DND-41 (cell line): ENCODE results near the gene GPNMB.

Experiments
- ATAC-seq: fragments of 200-7000 bp; cut with Tn5 transposase; 3 replicates; pipeline ENCODE4 v1.9.1; 2021; ENCODE audit warnings: low read depth; ENCODE audit not compliant: insufficient read depth
- DNase-seq: peaks from one replicate; pipeline ENCODE4 v3.0.0-alpha.2; 2020
- H2AFZ ChIP-seq: 2 replicates; pipeline ENCODE4 v1.6.0; 2012; ENCODE audit warnings: low read depth, low read length
- H3K27ac ChIP-seq: 2 replicates; pipeline ENCODE4 v1.5.1; 2012; ENCODE audit warnings: low read length, inconsistent platforms
- H3K27me3 ChIP-seq: fragments of 200-600 bp; sonication (generic); 2 replicates; pipeline ENCODE4 v1.6.0; 2012; ENCODE audit warnings: low read length, mild to moderate bottlenecking, inconsistent platforms; ENCODE audit not compliant: insufficient read depth, poor library complexity
- H3K36me3 ChIP-seq: 2 replicates; pipeline ENCODE4 v1.5.1; 2012; ENCODE audit warnings: low read length, inconsistent platforms; ENCODE audit not compliant: insufficient read depth
- H3K4me1 ChIP-seq: 2 replicates; pipeline ENCODE4 v1.5.1; 2012; ENCODE audit warnings: mild to moderate bottlenecking, low read length; ENCODE audit not compliant: insufficient read depth
- H3K4me2 ChIP-seq: 2 replicates; pipeline ENCODE4 v1.6.0; 2012; ENCODE audit warnings: mild to moderate bottlenecking, moderate library complexity, low read length, inconsistent platforms; ENCODE audit not compliant: insufficient read depth
- H3K4me3 ChIP-seq, 2 experiments: fragments of 200-600 bp in 1 of 2; shearing (Covaris generic) in 1 of 2; 2 replicates each; pipeline ENCODE4 v1.5.1; 2012 to 2016; ENCODE audit warnings: inconsistent platforms in 2 of 2, low read length in 2 of 2, mild to moderate bottlenecking in 2 of 2, low read depth in 1 of 2, moderate library complexity in 1 of 2
- H3K79me2 ChIP-seq: 2 replicates; pipeline ENCODE4 v1.6.0; 2012; ENCODE audit warnings: low read length, inconsistent platforms; ENCODE audit not compliant: insufficient read depth
- H3K9ac ChIP-seq: 2 replicates; pipeline ENCODE4 v1.6.0; 2012; ENCODE audit warnings: low read depth, mild to moderate bottlenecking, inconsistent platforms, low read length, moderate library complexity
- H3K9me3 ChIP-seq: 2 replicates; pipeline ENCODE4 v1.5.1; 2012; ENCODE audit warnings: low read length, moderate library complexity, mild to moderate bottlenecking, inconsistent platforms; ENCODE audit not compliant: insufficient read depth, severe bottlenecking
- H4K20me1 ChIP-seq: 2 replicates; pipeline ENCODE4 v1.6.0; 2012; ENCODE audit warnings: low read length; ENCODE audit not compliant: insufficient read depth
- EZH2 ChIP-seq: IDR thresholded peaks from 3 replicates; pipeline ENCODE4 v1.6.1; 2012; ENCODE audit warnings: borderline replicate concordance, low read depth, mild to moderate bottlenecking, moderate library complexity, low read length, inconsistent platforms; ENCODE audit not compliant: severe bottlenecking
- TF ChIP-seq, protein P1 (sequence below): IDR thresholded peaks from 2 replicates; pipeline ENCODE4 v1.5.1; 2012; ENCODE audit warnings: borderline replicate concordance, low read length, moderate library complexity, mild to moderate bottlenecking; ENCODE audit not compliant: poor library complexity, severe bottlenecking; ENCODE audit errors: extremely low read depth

GPNMB gene

DNA sequence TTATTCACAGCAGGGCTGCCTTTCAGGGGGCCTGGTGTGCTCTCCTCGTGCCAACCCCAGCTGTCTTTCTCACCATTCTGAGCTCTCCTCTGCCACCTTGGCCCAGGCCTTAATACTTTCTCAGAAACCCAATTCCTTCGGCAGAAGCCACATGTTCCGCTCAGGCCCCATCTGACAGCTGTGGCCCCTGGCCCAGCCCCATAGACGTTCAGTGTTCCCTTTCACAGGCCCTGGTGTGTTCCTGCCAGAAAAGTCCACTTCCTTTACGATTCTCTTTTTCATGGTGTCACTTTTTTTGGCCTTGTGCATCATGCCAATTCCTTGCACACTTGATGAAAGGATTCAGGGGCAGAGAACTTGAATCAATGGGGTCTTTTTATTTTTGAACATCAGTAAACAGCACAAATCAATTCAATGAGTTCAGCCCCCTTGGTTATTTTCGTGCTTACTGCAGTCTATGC, 15.9 kb upstream of the GPNMB start:
- DNase-seq (no peak), ATAC-seq (no peak)
- no peaks in the 10 kb centered on the region for H3K79me2 ChIP-seq
- TF ChIP-seq, protein P1, sequence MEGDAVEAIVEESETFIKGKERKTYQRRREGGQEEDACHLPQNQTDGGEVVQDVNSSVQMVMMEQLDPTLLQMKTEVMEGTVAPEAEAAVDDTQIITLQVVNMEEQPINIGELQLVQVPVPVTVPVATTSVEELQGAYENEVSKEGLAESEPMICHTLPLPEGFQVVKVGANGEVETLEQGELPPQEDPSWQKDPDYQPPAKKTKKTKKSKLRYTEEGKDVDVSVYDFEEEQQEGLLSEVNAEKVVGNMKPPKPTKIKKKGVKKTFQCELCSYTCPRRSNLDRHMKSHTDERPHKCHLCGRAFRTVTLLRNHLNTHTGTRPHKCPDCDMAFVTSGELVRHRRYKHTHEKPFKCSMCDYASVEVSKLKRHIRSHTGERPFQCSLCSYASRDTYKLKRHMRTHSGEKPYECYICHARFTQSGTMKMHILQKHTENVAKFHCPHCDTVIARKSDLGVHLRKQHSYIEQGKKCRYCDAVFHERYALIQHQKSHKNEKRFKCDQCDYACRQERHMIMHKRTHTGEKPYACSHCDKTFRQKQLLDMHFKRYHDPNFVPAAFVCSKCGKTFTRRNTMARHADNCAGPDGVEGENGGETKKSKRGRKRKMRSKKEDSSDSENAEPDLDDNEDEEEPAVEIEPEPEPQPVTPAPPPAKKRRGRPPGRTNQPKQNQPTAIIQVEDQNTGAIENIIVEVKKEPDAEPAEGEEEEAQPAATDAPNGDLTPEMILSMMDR = no peak
- TF ChIP-seq EZH2 = no peak
- no peaks in the 10 kb centered on the region for H4K20me1 ChIP-seq
- H3K4me1 ChIP-seq = no peaks in the 10 kb centered on the region
- no peak overlapping the region for H3K4me3 ChIP-seq
- no peaks in the 10 kb centered on the region for H3K36me3 ChIP-seq
- H3K4me2 ChIP-seq = no peak overlapping the region
- no peak overlapping the region for H2AFZ ChIP-seq
- H3K9me3 ChIP-seq = no peaks in the 10 kb centered on the region
- no peaks in the 10 kb centered on the region for H3K27me3 ChIP-seq
- H3K9ac ChIP-seq = no peak overlapping the region
- H3K27ac ChIP-seq = no peak overlapping the region

DNA sequence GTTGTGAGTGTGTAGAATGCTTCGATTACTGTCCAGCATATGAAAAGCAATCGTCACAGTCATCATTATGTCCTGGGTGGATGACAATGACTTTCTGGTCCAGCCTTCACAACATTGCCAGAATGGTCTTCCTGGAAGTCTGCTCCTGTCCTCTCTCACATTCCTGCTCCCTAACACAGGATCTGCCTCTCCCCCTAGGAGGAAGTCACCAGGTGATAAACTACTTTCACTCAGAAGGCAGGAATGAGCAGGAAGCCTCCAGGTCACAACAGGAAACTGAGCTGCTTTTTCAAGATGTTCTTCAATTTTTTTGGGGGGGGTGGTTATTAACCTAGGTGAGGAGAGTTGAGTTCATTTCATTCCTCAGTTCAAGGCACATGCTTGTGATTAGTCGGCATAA, 13.6 kb upstream of the GPNMB start:
- no peak overlapping the region for H3K4me2 ChIP-seq
- H3K27ac ChIP-seq = no peak overlapping the region
- ATAC-seq (no peak), DNase-seq (no peak)
- H3K9ac ChIP-seq = no peak overlapping the region
- no peaks in the 10 kb centered on the region for H3K36me3 ChIP-seq
- H3K27me3 ChIP-seq = peaks cover 3% of the 10 kb centered on the region
- no peaks in the 10 kb centered on the region for H3K9me3 ChIP-seq
- no peaks in the 10 kb centered on the region for H3K4me1 ChIP-seq
- TF ChIP-seq, protein P1 = no peak
- H3K79me2 ChIP-seq = no peaks in the 10 kb centered on the region
- H2AFZ ChIP-seq = no peak overlapping the region
- no peaks in the 10 kb centered on the region for H4K20me1 ChIP-seq
- H3K4me3 ChIP-seq = no peak overlapping the region

DNA sequence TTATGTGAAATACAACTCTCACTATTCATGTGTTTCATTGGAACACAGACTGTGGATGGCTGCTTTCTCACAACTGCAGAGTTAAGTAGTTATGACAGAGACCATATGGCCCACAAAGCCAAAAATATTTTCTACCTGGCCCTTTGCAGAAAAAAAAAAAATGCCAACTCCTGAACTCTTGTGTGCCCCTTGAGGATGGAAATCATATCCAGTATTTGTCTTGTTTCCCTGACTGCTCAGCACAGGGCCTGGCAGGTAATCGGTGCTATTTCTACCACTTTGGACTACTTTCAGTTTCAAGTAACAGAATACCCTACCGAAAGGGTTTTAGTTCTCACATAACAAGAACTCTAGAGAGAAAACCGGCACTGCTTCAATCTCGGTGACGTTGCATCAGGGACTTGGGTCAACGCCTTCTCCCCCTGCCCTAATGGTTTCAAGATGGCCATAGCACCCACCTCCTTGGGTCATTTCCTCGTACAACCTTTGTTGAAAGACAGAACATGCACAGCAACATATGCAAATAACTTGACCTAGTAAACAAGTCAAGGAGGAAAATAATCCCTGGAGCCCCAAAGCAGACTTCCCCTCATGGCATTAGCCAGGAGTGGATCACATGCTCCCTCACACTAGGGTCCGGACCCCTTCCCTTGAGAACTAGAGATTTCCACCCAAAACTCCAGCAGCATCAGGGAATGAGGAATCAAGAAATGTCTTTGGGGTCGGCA, 11.8 kb upstream of the GPNMB start:
- no peaks in the 10 kb centered on the region for H4K20me1 ChIP-seq
- no peak overlapping the region for H2AFZ ChIP-seq
- H3K4me3 ChIP-seq = no peak overlapping the region
- no peak overlapping the region for H3K9ac ChIP-seq
- H3K27me3 ChIP-seq = peaks cover 4% of the 10 kb centered on the region
- no peaks in the 10 kb centered on the region for H3K79me2 ChIP-seq
- H3K4me1 ChIP-seq = no peaks in the 10 kb centered on the region
- no peak for TF ChIP-seq EZH2
- TF ChIP-seq, protein P1 = no peak
- H3K9me3 ChIP-seq = no peaks in the 10 kb centered on the region
- no peak overlapping the region for H3K4me2 ChIP-seq
- no peak overlapping the region for H3K27ac ChIP-seq
- no peak for ATAC-seq
- no peak for DNase-seq
- H3K36me3 ChIP-seq = no peaks in the 10 kb centered on the region

DNA sequence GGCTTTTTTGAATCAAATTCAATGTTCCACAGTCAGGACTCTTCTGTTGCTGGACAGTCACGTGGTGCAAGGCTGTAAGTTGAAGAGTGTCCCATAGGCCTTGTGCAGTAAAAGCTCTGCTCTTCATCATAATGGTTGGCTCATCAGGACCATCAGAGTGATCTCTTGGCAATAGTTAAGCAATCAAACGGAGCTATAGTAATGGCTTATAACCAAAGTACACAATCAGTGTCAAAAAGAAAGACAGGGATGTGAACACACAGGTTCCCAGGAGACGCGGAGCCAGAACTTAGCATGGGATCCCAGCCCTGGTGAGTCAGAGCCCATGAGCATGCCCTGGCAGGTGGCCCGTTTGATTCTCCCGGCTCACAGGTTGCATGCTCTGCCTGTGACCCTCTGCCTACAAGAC, 10.8 kb upstream of the GPNMB start:
- no peaks in the 10 kb centered on the region for H3K9me3 ChIP-seq
- H3K79me2 ChIP-seq = no peaks in the 10 kb centered on the region
- H3K27ac ChIP-seq = no peak overlapping the region
- DNase-seq (no peak), ATAC-seq (no peak)
- H3K9ac ChIP-seq = no peak overlapping the region
- TF ChIP-seq, protein P1 = no peak
- no peak for TF ChIP-seq EZH2
- no peak overlapping the region for H2AFZ ChIP-seq
- H3K4me2 ChIP-seq = no peak overlapping the region
- H3K4me3 ChIP-seq = no peak overlapping the region
- H4K20me1 ChIP-seq = no peaks in the 10 kb centered on the region
- peaks cover 10% of the 10 kb centered on the region for H3K27me3 ChIP-seq
- H3K36me3 ChIP-seq = no peaks in the 10 kb centered on the region
- H3K4me1 ChIP-seq = no peaks in the 10 kb centered on the region
